GM21526 (cell line): ENCODE measurements around the gene GLUD2.
"Not testable (repeated sequence)": the region's sequence is repeated elsewhere in the genome, so short reads cannot be mapped to it uniquely, and the experiment has no call there.

ENCODE experiments used
- ATAC-seq: cut with Tn5 transposase; IDR thresholded peaks from one replicate; pipeline ENCODE4 v1.9.1; 2021; ENCODE audit warnings: moderate library complexity; ENCODE audit not compliant: unreplicated experiment, low FRiP score

The GLUD2 gene

DNA sequence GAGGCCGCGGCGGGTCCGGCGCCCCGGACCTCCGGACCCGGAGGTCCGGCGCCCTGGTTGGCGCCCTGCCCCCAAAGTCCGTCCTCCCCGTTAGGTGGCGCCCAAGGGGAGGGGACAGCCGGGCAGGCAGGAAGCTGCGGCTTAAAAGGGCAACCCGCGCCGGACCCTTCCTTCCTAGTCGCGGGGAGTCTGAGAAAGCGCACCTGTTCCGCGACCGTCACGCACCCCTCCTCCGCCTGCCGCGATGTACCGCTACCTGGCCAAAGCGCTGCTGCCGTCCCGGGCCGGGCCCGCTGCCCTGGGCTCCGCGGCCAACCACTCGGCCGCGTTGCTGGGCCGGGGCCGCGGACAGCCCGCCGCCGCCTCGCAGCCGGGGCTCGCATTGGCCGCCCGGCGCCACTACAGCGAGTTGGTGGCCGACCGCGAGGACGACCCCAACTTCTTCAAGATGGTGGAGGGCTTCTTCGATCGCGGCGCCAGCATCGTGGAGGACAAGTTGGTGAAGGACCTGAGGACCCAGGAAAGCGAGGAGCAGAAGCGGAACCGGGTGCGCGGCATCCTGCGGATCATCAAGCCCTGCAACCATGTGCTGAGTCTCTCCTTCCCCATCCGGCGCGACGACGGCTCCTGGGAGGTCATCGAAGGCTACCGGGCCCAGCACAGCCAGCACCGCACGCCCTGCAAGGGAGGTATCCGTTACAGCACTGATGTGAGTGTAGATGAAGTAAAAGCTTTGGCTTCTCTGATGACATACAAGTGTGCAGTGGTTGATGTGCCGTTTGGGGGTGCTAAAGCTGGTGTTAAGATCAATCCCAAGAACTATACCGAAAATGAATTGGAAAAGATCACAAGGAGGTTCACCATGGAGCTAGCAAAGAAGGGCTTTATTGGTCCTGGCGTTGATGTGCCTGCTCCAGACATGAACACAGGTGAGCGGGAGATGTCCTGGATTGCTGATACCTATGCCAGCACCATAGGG lies at the start of gene GLUD2:
Gene GLUD2, plus strand, starts transcription at position 170 of the 979 bp plus-strand sequence. Its CDS starts 75 bp downstream, at position 245.
- peak; percentile 66 for ATAC-seq

DNA sequence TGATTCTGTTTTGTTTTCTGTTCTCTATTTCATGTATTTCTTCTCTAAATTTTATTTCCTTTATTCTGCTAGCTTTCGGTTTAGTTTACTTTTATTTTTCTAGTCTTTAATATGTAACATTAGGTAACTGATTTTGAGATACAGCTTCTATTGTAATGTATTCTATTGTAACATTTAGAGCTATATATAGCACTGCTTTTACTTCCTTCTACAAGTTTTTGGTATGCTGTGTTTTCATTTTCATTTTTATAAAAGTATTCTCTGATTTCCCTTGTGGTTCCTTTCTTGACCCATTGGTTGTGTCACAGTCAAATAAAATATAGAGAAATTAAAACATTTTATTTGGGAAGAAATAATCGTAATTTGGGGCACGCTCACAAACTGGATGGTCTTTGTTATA lies 48.0 kb upstream of the GLUD2 start:
- peak; percentile 56 for ATAC-seq

DNA sequence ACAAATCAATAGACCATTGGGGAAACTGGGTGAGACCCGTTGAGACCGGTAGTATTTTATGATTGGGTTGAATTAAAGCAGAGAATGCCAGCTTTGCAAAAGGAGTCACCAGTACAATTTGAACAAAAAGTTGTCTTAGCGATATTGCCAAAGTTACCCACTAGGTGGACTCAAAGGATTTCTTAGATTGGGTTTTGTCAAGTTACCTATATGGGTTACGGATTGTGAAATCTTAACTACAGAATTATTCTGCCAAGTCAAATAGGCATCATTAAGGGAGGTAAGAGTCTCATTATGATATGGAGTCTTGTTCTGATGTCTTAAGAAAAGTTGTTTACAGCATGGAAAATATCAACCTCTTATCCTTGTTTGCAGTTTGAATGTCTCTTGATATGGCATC lies 46.8 kb upstream of the GLUD2 start:
- no peak for ATAC-seq

DNA sequence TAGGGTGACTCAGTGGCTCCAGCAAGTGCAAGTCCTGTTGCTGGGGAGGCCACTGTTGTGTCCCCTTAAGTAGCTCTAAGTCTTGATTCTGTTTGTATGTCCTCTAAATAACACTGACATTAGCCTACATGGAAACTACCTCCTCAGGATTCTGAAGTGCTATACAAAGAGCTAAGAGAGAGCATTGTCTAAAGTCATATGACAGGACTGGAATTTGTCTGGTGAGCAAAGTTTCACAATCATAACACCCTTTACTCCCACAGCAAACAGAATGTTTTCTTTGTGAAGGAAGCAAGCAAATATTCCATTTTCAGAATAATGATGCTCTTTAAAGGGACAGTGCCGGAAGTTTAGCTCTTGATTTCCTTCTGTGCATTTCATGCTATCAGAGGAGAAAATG lies 38.5 kb upstream of the GLUD2 start:
- no peak for ATAC-seq

DNA sequence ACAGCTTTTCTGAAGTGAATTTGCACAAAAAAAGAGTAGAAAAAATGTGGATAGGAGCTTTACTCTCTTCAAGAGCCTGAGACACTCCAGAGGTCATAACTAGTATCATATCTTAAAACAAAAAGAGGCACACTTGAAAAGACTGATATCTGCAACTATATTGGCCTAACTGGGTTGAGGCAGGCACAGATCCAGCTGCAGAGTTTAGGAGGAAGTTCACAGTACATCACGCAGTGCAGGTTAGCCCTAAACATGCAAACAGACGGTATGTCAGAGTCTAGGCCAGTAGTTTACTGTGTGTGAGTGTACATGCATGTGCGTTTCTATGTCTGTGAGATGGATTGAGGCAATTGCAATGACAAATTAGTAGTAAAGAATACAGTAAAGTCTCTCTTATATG lies 37.6 kb upstream of the GLUD2 start:
- no peak for ATAC-seq

DNA sequence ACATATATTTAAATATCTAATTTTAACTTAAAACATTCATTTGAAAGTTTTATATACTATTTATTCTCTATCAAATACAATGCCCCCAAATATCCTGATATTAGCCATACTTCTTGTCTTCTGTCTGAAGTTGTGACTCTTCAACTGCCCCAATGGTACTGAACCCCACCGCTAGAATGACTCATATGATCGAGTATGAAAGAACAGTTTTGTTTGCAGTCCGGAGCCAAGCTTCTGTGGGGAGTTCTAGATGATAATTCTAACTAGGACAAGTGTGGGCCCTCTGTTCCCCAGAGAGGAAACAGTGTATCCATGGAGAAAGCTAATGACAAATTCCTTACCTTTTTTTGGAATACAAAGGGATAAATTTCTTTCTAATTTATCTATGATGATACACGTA lies 37.2 kb upstream of the GLUD2 start:
- ATAC-seq = no peak

DNA sequence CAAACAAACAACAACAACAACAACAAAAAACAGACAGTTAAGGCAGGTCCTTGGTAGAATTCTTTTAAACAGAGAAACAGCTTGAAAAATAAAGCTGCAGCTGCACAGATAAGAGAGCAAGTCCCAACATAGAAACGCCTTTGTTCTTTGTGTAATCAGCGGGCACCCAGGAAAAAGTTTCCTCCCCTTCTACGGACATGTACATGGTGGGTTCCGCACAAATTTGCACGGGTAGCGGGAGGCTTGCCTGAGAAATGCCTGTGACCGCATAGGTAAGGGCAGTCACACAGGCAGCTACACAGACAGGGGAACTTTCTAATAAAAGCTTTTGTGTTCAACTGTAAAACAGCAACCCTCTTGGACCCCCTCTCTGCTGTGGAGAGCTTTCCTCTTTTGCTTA lies 36.2 kb upstream of the GLUD2 start:
- ATAC-seq = no peak

DNA sequence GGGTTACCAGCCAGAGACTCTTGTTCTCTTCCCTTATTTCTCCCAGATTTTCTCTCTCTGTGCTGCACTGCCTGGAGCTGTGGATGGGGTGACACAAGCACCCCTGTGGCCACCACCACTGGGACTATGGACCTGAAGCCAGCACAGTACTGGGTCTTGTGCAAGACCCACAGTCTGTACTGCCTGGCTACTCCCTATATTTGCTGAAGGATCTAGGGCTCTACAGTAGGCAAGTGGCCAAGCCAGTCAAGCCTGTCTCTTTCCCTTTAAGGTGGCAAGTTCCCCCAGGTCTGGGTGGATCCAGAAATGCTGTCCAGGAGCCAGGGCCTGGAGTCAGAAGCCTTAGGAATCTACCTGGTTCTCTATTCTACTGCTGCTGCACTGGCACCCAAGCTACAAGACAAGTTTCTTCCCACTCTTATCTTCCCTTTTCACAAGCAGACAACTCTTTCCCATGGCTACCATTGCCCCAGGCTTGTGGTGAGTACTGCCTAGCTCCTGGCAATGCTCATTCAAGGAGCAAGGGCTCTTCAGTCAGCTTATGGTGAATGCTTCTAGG lies 33.4 kb upstream of the GLUD2 start:
- ATAC-seq = no peak

DNA sequence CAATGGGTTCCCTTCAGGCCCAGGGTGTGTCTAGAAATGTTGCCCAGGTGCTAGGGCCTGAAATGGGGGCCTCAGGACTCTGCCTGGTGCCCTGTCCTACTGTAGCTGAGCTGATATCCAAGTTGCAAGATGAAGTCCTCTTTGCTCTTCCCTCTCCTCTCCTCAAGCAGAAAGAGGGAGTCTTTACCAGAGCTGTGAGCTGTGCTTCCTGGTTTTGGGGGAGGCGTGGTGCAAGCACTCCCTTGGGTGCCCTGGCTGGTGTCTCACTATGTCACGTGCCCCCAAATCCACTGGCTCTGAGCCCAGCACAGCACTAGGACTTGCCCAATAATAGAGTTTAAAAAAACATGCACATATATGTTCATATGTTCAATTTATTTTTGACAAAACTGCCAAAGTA lies 32.6 kb upstream of the GLUD2 start:
- ATAC-seq = no peak

DNA sequence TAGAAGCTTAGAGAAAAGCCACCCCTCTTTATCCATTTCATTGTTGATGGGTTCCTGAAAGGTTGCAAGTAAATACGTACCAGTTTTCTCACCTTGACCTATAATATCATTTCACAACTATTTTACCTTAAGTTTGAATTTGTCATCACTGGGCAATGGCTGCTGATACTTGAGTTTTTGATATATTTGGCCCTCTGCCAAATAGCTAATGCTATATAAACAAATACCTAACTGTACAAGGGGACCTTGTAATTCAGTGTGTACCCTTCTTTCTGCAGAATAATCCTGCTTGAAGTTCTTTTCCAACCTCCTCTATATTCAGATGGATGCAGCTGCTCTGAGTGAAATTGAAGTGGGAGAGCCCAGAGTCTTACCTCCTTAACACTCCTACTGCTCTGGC lies 19.0 kb upstream of the GLUD2 start:
- ATAC-seq = no peak

DNA sequence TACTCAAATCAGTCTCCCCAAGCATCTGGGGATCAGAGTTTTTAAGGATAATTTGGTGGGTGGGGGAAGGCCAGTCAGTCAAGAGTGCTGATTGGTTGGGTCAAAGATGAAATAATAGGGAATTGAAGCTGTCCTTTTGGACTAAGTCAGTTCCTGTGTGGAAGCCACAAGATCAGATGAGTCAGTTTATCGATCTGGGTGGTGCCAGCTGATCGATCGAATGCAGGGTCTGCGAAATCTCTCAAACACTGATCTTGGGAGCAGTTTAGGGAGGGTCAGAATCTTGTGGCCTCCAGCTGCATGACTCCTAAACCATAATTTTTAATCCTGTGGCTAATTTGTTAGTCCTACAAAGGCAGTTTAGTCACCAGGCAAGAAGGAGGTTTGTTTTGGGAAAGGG lies 17.3 kb upstream of the GLUD2 start:
- ATAC-seq = no peak

DNA sequence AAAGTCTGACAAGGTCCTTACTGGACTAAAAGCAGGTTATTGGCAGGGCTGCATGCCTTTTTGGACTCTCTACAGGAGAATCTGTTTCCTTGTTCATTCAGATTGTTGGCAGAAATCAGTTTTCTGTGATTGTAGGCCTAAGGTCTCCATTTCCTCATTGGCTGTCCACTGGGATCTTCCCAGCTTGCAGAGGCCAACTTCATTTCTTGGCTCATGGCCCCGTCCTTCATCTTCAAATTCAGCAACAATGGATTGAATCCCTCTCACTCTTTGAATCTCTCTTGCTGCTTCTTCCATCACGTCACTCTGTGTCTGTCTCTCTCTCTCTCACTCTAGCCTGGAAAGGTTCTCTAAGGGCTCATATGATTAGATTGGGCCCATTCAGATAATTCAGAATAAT lies 14.9 kb upstream of the GLUD2 start:
- no peak for ATAC-seq

DNA sequence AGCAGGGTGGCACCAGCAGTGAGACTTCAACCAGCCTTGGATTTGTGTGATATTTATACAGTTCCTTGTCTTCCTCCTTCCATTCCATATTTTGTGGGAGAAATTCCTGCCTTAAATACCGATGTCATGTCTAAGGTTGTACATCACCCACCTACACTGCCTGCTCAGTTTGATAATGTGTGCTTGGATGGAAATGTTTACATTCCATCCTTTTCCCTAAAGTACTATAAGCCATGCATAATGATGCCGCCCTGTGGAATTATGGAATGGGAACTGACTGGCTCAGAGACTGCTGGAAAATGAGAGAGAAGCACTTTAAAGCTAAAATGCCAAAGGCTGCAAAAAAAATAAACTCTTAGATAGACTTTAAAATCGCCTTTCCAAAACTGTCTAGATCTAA lies 11.3 kb upstream of the GLUD2 start:
- no peak for ATAC-seq

DNA sequence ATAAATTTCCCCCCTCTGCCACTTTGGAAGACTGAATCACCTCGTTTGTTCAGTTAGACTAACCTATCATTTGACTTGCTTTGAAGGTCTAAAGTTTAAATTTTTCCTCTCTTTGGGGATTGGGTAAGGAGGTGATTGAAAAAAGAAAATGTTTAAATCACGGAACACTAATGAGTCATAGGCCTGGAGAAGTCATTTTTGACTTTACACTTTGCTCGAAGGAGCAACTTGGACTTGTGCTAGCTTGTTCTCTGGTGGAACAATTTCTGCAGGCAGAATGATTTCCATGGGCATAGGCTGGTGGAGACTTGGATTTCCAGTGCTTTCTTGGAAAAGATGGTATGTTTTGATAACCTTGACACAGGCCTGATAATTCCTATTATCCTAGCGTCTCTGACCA lies 10.5 kb upstream of the GLUD2 start:
- ATAC-seq = no peak

DNA sequence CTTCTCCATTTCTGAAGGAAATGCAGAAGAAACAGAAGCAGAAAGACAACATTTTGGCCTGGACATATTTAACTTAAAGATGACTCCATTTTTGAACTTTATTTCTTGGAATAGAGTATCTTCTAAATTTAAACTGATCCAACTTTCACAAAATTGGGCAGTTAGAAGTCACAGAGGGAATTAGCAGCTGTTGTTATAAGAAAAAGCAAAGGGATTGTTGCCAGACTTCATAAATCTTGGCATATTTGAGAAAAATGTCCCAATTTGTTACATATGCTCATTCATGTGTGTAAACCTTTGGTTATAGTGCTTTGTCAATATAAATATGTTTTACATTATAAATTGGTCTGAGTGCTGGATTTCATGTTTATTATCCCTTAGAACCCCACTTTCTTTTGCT lies 3.4 kb downstream of the GLUD2 start:
- no peak for ATAC-seq

DNA sequence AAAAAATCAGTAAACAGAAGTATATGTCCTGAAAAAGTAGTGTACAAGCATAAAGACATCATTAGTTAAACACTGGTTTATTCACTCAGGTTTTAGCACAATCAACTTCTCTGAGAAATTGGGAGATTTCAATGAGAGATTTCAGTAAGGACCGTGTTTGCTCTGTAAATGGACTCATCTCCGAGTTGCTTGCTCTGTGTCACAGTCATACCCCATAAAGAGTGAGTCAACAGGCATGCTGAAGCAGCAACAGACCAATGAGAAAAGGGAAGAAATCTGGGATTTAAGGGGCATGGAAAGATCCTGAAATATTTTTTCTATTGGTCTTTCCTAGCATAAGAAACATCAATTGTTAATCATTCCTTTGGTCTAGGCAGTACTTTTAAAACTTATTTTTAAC lies 4.7 kb downstream of the GLUD2 start:
- no peak for ATAC-seq

DNA sequence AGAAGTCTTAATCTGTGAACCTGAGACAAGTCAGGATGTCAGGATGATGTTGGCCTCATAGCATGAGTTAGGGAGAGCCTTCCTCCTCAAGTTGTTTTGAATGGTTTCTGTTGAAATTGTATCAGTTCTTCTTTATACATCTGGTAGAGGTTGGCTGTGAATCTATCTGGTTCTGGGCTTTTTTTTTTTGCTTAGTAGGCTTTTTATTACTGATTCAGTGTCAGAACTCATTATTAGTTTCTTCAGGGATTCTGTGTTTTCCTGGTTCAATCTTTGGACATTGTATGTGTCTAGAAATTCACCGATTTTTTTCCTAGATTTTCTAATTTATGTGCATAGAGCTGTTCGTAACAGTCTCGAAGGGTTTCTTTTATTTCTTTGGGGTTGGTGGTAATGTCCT lies 14.9 kb downstream of the GLUD2 start:
- no peak for ATAC-seq

DNA sequence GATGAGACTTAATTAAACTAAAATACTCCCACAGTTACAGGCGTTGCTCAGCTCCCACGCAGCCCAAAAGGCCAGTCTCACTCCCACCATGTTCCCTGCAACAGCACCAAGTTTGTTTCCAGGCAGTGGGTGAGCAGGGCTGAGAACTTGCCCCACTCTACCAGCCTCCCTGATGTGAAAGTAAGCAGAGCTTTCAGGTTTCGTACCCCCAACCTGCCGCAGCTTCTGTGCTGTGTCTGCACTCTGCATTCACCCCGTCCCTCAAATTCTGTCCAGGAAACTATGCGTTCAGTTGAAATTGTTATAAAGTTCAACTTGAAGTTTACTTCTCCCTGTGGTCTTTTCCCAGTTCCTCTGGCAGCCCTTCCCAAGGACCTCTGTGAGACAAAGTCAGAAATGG lies 17.2 kb downstream of the GLUD2 start:
- no peak for ATAC-seq

DNA sequence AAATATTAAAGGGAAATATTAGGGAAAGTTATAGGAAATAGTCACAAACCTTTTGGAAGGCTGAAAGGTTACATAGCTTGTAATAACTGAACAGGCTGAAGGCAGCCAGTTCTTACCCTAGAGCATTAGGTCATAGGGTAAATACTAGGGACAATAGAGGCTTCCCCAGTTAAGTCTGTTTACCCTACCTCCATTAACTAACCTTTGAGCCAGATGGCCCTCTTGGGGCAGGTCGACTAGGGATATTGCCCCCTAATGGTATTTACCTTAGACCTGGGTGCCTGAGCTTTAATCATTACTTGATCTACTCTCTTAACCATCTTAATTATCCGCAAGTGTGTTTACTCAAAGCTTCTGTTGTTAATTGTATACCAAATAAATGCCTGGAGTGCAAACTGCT lies 36.8 kb downstream of the GLUD2 start:
- not testable (repeated sequence) for ATAC-seq

DNA sequence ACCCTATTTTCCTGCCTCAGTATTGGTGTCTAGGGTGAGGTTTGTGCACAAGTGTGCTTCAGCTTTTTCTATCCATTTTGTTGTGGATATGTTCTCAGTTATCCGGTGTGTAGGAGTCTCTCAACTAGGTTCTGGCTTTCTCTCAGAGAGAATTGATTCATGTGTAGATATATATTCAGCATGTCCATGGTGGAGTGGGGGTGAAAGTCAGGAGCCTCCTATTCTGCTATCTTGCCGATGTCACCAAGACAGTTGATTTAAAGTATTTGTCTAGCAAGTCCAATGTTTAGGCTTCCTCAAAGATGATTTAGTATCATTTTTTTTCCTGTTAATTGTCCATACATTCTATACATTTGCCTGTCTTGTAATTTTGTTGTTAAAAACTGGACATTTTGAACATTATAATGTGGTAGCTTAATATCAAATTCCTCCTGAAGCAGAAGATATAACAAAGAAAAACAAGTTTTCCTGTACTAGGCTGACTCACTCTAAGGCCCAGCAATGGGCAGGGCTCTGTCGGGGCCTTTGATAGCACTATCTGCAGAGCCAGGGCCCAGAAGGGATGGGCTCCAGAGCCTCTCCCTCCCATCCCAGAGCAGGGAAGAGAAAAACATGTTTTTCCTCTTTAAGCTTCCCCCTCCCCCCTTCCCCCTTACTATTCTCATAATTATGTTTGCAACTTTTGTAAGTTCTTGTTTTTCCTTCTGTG lies 37.6 kb downstream of the GLUD2 start:
- no peak for ATAC-seq

DNA sequence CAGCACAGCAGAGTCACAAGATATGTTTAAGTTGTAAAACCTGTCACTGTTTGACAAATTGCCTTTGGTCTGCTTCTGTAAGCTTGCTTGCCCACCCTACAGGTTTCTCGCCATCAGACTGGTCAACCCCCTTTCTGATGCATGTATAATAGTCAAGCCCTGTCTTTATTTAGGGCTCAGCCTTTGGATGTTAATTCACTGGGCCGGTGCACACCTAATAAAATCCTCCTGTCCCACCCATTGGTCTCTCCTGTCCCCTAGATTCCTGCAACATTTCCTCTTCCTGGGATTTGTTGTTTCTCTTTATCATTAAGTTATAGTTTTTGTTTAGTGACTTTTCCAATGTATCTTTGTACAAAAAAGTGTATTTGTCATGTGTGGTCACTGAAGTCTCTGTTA lies 38.2 kb downstream of the GLUD2 start:
- no peak for ATAC-seq

DNA sequence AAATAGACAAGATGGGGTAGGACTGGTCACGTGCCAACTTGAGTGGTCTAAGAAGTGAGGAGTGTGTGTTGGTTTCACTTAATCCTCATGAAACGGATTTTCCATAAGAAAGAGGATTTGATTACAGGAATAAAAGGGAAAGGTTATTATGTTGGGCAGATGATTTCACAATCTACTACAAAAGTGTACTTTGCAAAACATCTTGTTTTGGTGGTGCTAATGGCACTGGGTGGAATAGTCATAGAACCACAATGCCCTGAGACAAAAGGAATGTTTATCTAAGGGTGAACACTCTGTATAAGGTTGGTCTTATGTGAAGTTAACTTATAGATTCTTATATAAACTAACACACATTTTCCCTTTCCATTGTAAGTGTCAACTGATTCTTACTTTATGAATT lies 45.6 kb downstream of the GLUD2 start:
- ATAC-seq = no peak
